Ishikawa (cell line): Measurements from ENCODE around the gene B3GAT1.

ENCODE experiments used
- EP300 ChIP-seq: IDR thresholded peaks from 2 replicates; pipeline ENCODE4 v1.6.1; 2012; ENCODE audit warnings: borderline replicate concordance
- FOXM1 ChIP-seq: IDR thresholded peaks from 2 replicates; pipeline ENCODE4 v1.6.1; 2012; ENCODE audit warnings: low read depth, borderline replicate concordance
- RAD21 ChIP-seq: IDR thresholded peaks from 2 replicates; pipeline ENCODE4 v1.6.1; 2012; ENCODE audit warnings: low read depth
- TAF1 ChIP-seq: IDR thresholded peaks from 2 replicates; pipeline ENCODE4 v1.6.1; 2012; ENCODE audit warnings: low read depth, mild to moderate bottlenecking
- TCF12 ChIP-seq: IDR thresholded peaks from 2 replicates; pipeline ENCODE4 v1.6.1; 2012; ENCODE audit warnings: low read depth
- TEAD4 ChIP-seq: IDR thresholded peaks from 2 replicates; pipeline ENCODE4 v1.6.1; 2012
- TF ChIP-seq, protein P1 (sequence below): IDR thresholded peaks from 2 replicates; pipeline ENCODE4 v1.6.1; 2012; ENCODE audit warnings: low read depth, mild to moderate bottlenecking

GRCh38 chr11:134355656-134356055 lies 56.4 kb downstream of the B3GAT1 start:
- TF ChIP-seq TEAD4, result no peak
- TF ChIP-seq TCF12, result no peak
- TF ChIP-seq FOXM1, result no peak
- TF ChIP-seq, protein P1, sequence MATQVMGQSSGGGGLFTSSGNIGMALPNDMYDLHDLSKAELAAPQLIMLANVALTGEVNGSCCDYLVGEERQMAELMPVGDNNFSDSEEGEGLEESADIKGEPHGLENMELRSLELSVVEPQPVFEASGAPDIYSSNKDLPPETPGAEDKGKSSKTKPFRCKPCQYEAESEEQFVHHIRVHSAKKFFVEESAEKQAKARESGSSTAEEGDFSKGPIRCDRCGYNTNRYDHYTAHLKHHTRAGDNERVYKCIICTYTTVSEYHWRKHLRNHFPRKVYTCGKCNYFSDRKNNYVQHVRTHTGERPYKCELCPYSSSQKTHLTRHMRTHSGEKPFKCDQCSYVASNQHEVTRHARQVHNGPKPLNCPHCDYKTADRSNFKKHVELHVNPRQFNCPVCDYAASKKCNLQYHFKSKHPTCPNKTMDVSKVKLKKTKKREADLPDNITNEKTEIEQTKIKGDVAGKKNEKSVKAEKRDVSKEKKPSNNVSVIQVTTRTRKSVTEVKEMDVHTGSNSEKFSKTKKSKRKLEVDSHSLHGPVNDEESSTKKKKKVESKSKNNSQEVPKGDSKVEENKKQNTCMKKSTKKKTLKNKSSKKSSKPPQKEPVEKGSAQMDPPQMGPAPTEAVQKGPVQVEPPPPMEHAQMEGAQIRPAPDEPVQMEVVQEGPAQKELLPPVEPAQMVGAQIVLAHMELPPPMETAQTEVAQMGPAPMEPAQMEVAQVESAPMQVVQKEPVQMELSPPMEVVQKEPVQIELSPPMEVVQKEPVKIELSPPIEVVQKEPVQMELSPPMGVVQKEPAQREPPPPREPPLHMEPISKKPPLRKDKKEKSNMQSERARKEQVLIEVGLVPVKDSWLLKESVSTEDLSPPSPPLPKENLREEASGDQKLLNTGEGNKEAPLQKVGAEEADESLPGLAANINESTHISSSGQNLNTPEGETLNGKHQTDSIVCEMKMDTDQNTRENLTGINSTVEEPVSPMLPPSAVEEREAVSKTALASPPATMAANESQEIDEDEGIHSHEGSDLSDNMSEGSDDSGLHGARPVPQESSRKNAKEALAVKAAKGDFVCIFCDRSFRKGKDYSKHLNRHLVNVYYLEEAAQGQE, result no peak
- no peak for TF ChIP-seq TAF1
- TF ChIP-seq RAD21, result no peak
- no peak for TF ChIP-seq EP300
